Rectal smooth muscle tissue (tissue), 1 donor: Measurements from ENCODE around the gene IRGQ.

ENCODE experiments used
- H3K27ac ChIP-seq: one replicate; pipeline ENCODE4 v1.7.0; 2013; ENCODE audit warnings: low read depth, low read length, inconsistent platforms
- H3K27me3 ChIP-seq: one replicate; pipeline ENCODE4 v1.7.0; 2013; ENCODE audit warnings: low read length; ENCODE audit not compliant: control insufficient read depth, insufficient read depth
- H3K36me3 ChIP-seq: one replicate; pipeline ENCODE4 v1.7.0; 2013; ENCODE audit warnings: low read length; ENCODE audit not compliant: control insufficient read depth, insufficient read depth
- H3K4me1 ChIP-seq: one replicate; pipeline ENCODE4 v1.7.0; 2013; ENCODE audit warnings: low read length; ENCODE audit not compliant: control insufficient read depth, insufficient read depth
- H3K4me3 ChIP-seq: one replicate; pipeline ENCODE4 v1.7.0; 2013; ENCODE audit warnings: low read length
- H3K9ac ChIP-seq: one replicate; pipeline ENCODE4 v1.7.0; 2013; ENCODE audit warnings: low read length

The IRGQ gene

GRCh38 chr19:43574424-43575155, 21.3 kb downstream of the IRGQ start:
- Histone ChIP-seq H3K27me3 (no peaks in the 10 kb centered on the region), H3K4me3 (peak overlapping the region; percentile 98), H3K4me1 (peaks cover 7% of the 10 kb centered on the region), H3K9ac (peak overlapping the region; percentile 92), H3K36me3 (no peaks in the 10 kb centered on the region), H3K27ac (peak overlapping the region; percentile 93)

GRCh38 chr19:43572171-43572588, 23.8 kb downstream of the IRGQ start:
- Histone ChIP-seq H3K9ac (no peak overlapping the region), H3K27ac (no peak overlapping the region), H3K4me1 (peaks cover 7% of the 10 kb centered on the region), H3K4me3 (no peak overlapping the region), H3K27me3 (no peaks in the 10 kb centered on the region), H3K36me3 (no peaks in the 10 kb centered on the region)

GRCh38 chr19:43570174-43570791, 25.7 kb downstream of the IRGQ start:
- H3K4me1 ChIP-seq: peaks cover 5% of the 10 kb centered on the region
- H3K4me3 ChIP-seq: no peak overlapping the region
- H3K27me3 ChIP-seq: no peaks in the 10 kb centered on the region
- no peak overlapping the region for H3K9ac ChIP-seq
- H3K27ac ChIP-seq: no peak overlapping the region
- H3K36me3 ChIP-seq: no peaks in the 10 kb centered on the region

GRCh38 chr19:43569657-43570056, 26.3 kb downstream of the IRGQ start:
- H3K27ac ChIP-seq: no peak overlapping the region
- no peak overlapping the region for H3K9ac ChIP-seq
- no peaks in the 10 kb centered on the region for H3K27me3 ChIP-seq
- H3K4me3 ChIP-seq: no peak overlapping the region
- H3K36me3 ChIP-seq: no peaks in the 10 kb centered on the region
- peaks cover 3% of the 10 kb centered on the region for H3K4me1 ChIP-seq

GRCh38 chr19:43564800-43565199, 31.1 kb downstream of the IRGQ start:
- Histone ChIP-seq H3K36me3 (peaks cover 2% of the 10 kb centered on the region), H3K27ac (no peak overlapping the region), H3K9ac (no peak overlapping the region), H3K27me3 (no peaks in the 10 kb centered on the region), H3K4me1 (no peaks in the 10 kb centered on the region), H3K4me3 (no peak overlapping the region)

GRCh38 chr19:43563816-43564457, 32.0 kb downstream of the IRGQ start:
- Histone ChIP-seq H3K4me1 (no peaks in the 10 kb centered on the region), H3K27ac (no peak overlapping the region), H3K36me3 (peaks cover 2% of the 10 kb centered on the region), H3K4me3 (no peak overlapping the region), H3K9ac (no peak overlapping the region), H3K27me3 (no peaks in the 10 kb centered on the region)

GRCh38 chr19:43562698-43563241, 33.2 kb downstream of the IRGQ start:
- Histone ChIP-seq H3K4me3 (peak overlapping the region; percentile 40), H3K36me3 (peaks cover 5% of the 10 kb centered on the region), H3K4me1 (no peaks in the 10 kb centered on the region), H3K27ac (peak overlapping the region; percentile 68), H3K9ac (no peak overlapping the region), H3K27me3 (no peaks in the 10 kb centered on the region)

GRCh38 chr19:43562226-43562697, 33.7 kb downstream of the IRGQ start:
- Histone ChIP-seq H3K4me3 (peak overlapping the region; percentile 40), H3K36me3 (peaks cover 5% of the 10 kb centered on the region), H3K4me1 (no peaks in the 10 kb centered on the region), H3K27me3 (no peaks in the 10 kb centered on the region), H3K9ac (no peak overlapping the region), H3K27ac (peak overlapping the region; percentile 36)

GRCh38 chr19:43561139-43561970, 34.6 kb downstream of the IRGQ start:
- H3K27me3 ChIP-seq: no peaks in the 10 kb centered on the region
- H3K9ac ChIP-seq: no peak overlapping the region
- H3K36me3 ChIP-seq: peaks cover 5% of the 10 kb centered on the region
- no peak overlapping the region for H3K27ac ChIP-seq
- H3K4me1 ChIP-seq: no peaks in the 10 kb centered on the region
- H3K4me3 ChIP-seq: no peak overlapping the region

GRCh38 chr19:43560687-43561086, 35.2 kb downstream of the IRGQ start:
- no peaks in the 10 kb centered on the region for H3K27me3 ChIP-seq
- no peak overlapping the region for H3K27ac ChIP-seq
- no peak overlapping the region for H3K9ac ChIP-seq
- H3K36me3 ChIP-seq: peaks cover 5% of the 10 kb centered on the region
- H3K4me1 ChIP-seq: no peaks in the 10 kb centered on the region
- no peak overlapping the region for H3K4me3 ChIP-seq

GRCh38 chr19:43555185-43555770, 40.7 kb downstream of the IRGQ start:
- H3K27me3 ChIP-seq: no peaks in the 10 kb centered on the region
- no peak overlapping the region for H3K4me3 ChIP-seq
- H3K36me3 ChIP-seq: peaks cover 16% of the 10 kb centered on the region
- no peak overlapping the region for H3K27ac ChIP-seq
- no peak overlapping the region for H3K9ac ChIP-seq
- H3K4me1 ChIP-seq: no peaks in the 10 kb centered on the region
